Measurements from ENCODE around the gene OR52E6. TPM values are rescaled to one million over a fixed set of nuclear protein-coding genes. Genes with fewer than 3 reads are reported as not detected.

Gene OR52E6
- total and polyA plus RNA-seq, 2 experiments from 2014 or later, result not detected

GRCh38 chr11:5880329-5880728 lies 38.6 kb upstream of the OR52E6 start, which contains the start of gene OR52E4:
OR52E4 (plus strand) TSS chr11:5880629; CDS start chr11:5884293, 3,664 bp downstream.
- Histone ChIP-seq H3K4me2 (no peak within 1 kb of the TSS), H3K4me1 (ENCODE audit: insufficient read depth) (no peaks in the 10 kb centered on the region), H3K27me3 (ENCODE audit: insufficient read depth) (no peaks in the 10 kb centered on the region), H4K20me1 (replicated peaks; ENCODE audit: insufficient read depth) (no peaks in the 10 kb centered on the region), H3K4me3 (no peak within 1 kb of the TSS), H2AFZ (no peak within 1 kb of the TSS), H3K27ac (ENCODE audit: low read depth) (no peak within 1 kb of the TSS), H3K36me3 (ENCODE audit: insufficient read depth) (no peaks in the 10 kb centered on the region), H3K79me2 (replicated peaks; ENCODE audit: insufficient read depth) (no peaks in the 10 kb centered on the region), H3K9me2 (ENCODE audit: insufficient read depth) (no peaks in the 10 kb centered on the region; the same call in 1 of the 2 replicates), H3F3A (replicated peaks; ENCODE audit: low read depth) (no peaks in the 10 kb centered on the region)
- no peak within 1 kb of the TSS for H3K27ac Mint-ChIP-seq
- H3K9me3 Mint-ChIP-seq, result no peaks in the 10 kb centered on the region
- no peak within 1 kb of the TSS for H3K4me3 Mint-ChIP-seq
- no peaks in the 10 kb centered on the region for H3K36me3 Mint-ChIP-seq (ENCODE audit: low read depth)
- no peaks in the 10 kb centered on the region for H3K4me1 Mint-ChIP-seq
- DNase-seq (ENCODE audit: low spot score) (no peak), ATAC-seq (no peak)
- H3K27me3 Mint-ChIP-seq (ENCODE audit: insufficient read depth, low read depth, poor library complexity), result no peaks in the 10 kb centered on the region
- no peak for TF ChIP-seq ZNF114 (CRISPR knock-in tag; IDR thresholded peaks at IDR 0.05)

- Mint-ChIP-seq H3K27ac (no peak overlapping the region), H3K9me3 (peaks cover 4% of the 10 kb centered on the region; the same call in 2 of the 3 replicates), H3K4me1 (no peaks in the 10 kb centered on the region), H3K4me3 (no peak overlapping the region), H3K27me3 (ENCODE audit: insufficient read depth, low read depth, poor library complexity) (no peaks in the 10 kb centered on the region), H3K36me3 (ENCODE audit: low read depth) (peaks cover 3% of the 10 kb centered on the region; the same call in 1 of the 3 replicates)
- Histone ChIP-seq H3K79me2 (replicated peaks; ENCODE audit: insufficient read depth) (no peaks in the 10 kb centered on the region), H3K36me3 (ENCODE audit: insufficient read depth) (no peaks in the 10 kb centered on the region), H4K20me1 (replicated peaks; ENCODE audit: insufficient read depth) (no peaks in the 10 kb centered on the region), H3K4me3 (no peak overlapping the region), H3F3A (replicated peaks; ENCODE audit: low read depth) (no peaks in the 10 kb centered on the region), H3K4me1 (ENCODE audit: insufficient read depth) (no peaks in the 10 kb centered on the region), H3K27ac (ENCODE audit: low read depth) (no peak overlapping the region), H2AFZ (no peak overlapping the region), H3K27me3 (ENCODE audit: insufficient read depth) (no peaks in the 10 kb centered on the region), H3K4me2 (no peak overlapping the region), H3K9me2 (ENCODE audit: insufficient read depth) (no peaks in the 10 kb centered on the region; the same call in 1 of the 2 replicates)
- TF ChIP-seq CREB1 (CRISPR knock-in tag; IDR thresholded peaks at IDR 0.05; ENCODE audit: low read depth) (no peak), EZH2phosphoT487 (IDR thresholded peaks at IDR 0.05; ENCODE audit: unreplicated experiment) (no peak), JUNB (IDR thresholded peaks at IDR 0.05; ENCODE audit: unreplicated experiment) (no peak), ZNF114 (CRISPR knock-in tag; IDR thresholded peaks at IDR 0.05) (no peak), POLR2AphosphoS5 (IDR thresholded peaks at IDR 0.05; ENCODE audit: low read depth) (no peak)
- DNase-seq (ENCODE audit: low spot score) (no peak), ATAC-seq (no peak)
Measured at GRCh38 chr11:5878564-5878963, 36.9 kb upstream of the OR52E6 start.

GRCh38 chr11:5865826-5866225 lies 24.1 kb upstream of the OR52E6 start:
- no peak for ATAC-seq
- no peaks in the 10 kb centered on the region for H3K4me1 Mint-ChIP-seq
- no peak overlapping the region for H3K4me2 ChIP-seq
- peaks cover 2% of the 10 kb centered on the region for H3K27me3 Mint-ChIP-seq (ENCODE audit: insufficient read depth, low read depth, poor library complexity)
- no peak overlapping the region for H3K27ac Mint-ChIP-seq
- H3K36me3 ChIP-seq (ENCODE audit: insufficient read depth), result no peaks in the 10 kb centered on the region
- no peaks in the 10 kb centered on the region for H3K27me3 ChIP-seq (ENCODE audit: insufficient read depth)
- no peak overlapping the region for H2AFZ ChIP-seq
- TF ChIP-seq, protein P1, sequence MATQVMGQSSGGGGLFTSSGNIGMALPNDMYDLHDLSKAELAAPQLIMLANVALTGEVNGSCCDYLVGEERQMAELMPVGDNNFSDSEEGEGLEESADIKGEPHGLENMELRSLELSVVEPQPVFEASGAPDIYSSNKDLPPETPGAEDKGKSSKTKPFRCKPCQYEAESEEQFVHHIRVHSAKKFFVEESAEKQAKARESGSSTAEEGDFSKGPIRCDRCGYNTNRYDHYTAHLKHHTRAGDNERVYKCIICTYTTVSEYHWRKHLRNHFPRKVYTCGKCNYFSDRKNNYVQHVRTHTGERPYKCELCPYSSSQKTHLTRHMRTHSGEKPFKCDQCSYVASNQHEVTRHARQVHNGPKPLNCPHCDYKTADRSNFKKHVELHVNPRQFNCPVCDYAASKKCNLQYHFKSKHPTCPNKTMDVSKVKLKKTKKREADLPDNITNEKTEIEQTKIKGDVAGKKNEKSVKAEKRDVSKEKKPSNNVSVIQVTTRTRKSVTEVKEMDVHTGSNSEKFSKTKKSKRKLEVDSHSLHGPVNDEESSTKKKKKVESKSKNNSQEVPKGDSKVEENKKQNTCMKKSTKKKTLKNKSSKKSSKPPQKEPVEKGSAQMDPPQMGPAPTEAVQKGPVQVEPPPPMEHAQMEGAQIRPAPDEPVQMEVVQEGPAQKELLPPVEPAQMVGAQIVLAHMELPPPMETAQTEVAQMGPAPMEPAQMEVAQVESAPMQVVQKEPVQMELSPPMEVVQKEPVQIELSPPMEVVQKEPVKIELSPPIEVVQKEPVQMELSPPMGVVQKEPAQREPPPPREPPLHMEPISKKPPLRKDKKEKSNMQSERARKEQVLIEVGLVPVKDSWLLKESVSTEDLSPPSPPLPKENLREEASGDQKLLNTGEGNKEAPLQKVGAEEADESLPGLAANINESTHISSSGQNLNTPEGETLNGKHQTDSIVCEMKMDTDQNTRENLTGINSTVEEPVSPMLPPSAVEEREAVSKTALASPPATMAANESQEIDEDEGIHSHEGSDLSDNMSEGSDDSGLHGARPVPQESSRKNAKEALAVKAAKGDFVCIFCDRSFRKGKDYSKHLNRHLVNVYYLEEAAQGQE (IDR thresholded peaks at IDR 0.05; ENCODE audit: unreplicated experiment), result no peak
- H3K79me2 ChIP-seq (replicated peaks; ENCODE audit: insufficient read depth), result no peaks in the 10 kb centered on the region
- H3K4me1 ChIP-seq (ENCODE audit: insufficient read depth), result no peaks in the 10 kb centered on the region
- peaks cover 11% of the 10 kb centered on the region for H3K9me3 Mint-ChIP-seq
- H3K4me3 Mint-ChIP-seq, result no peak overlapping the region
- H3F3A ChIP-seq (replicated peaks; ENCODE audit: low read depth), result no peaks in the 10 kb centered on the region
- H3K9me2 ChIP-seq (ENCODE audit: insufficient read depth), result no peaks in the 10 kb centered on the region
- H4K20me1 ChIP-seq (replicated peaks; ENCODE audit: insufficient read depth), result no peaks in the 10 kb centered on the region
- no peak overlapping the region for H3K4me3 ChIP-seq
- no peak overlapping the region for H3K27ac ChIP-seq (ENCODE audit: low read depth)
- DNase-seq (ENCODE audit: low spot score), result no peak
- peaks cover 3% of the 10 kb centered on the region; the same call in 1 of the 3 replicates for H3K36me3 Mint-ChIP-seq (ENCODE audit: low read depth)

All from GM23338 (cell line).